Nucleus accumbens (tissue), 56 donors: ENCODE data around the gene RAB20.

ENCODE experiments used
- DNase-seq, 56 donors: peaks; one replicate each; lab custom pipeline; 2025; lab: John Stamatoyannopoulos, UW

RAB20 gene

DNA sequence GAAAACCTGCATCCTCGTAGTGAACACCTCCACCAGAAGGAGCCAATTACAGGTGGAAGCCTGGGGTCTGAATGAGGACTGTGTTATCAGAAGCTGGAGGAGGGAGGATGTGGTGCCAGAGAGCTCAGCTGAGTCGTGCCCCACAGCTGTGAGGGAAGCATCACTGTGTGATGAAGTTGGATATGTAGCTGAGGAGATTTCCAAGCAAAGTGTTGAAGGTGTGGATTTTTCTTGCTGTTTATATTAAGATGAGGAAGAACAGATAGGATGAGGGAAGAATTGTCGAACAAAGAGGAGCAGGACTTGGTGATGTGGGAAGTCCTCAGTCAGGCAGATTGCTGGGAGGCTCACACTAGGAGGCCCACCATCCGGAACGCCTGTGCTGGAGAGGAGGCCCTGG lies 4.4 kb downstream of the RAB20 start:
- no peak for DNase-seq

GRCh38 chr13:110556224-110556606 lies 5.3 kb downstream of the RAB20 start:
- DNase-seq, result no peak

GRCh38 chr13:110555601-110556223 lies 5.8 kb downstream of the RAB20 start:
- no peak for DNase-seq

GRCh38 chr13:110554946-110555345 lies 6.6 kb downstream of the RAB20 start:
- no peak for DNase-seq

DNA sequence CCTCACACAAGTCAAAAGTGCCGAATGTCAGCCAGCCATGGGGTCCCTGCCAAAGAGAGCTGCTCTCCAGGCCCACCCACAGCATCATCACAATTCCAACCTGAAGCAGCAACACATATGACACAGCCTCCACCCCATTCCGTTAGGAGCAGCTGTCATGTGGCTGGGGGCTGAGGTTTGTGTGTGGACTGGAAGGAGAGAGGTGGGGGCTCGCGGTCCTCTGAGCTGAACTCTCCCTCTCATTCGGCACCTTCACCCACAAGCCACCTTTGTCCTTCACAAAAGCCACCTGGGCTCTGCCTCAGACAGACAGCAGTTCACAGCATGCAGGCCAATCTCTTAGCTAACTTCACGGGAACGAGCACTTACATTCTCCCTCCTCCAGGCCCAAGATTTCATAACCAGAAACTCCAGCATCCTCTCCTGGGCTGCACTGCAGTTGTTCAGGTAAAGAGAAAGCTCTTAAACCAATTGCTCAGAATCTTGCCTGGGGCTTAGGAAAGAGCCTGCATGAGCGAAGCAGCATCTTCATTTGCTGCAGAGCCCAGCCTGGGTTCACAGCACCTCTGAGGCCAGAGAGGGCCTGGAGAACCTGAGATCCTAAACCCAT lies 7.2 kb downstream of the RAB20 start:
- DNase-seq, result no peak

- DNase-seq, result no peak
These were observed 8.1 kb downstream of the RAB20 start for GRCh38 chr13:110553417-110553816.

DNA sequence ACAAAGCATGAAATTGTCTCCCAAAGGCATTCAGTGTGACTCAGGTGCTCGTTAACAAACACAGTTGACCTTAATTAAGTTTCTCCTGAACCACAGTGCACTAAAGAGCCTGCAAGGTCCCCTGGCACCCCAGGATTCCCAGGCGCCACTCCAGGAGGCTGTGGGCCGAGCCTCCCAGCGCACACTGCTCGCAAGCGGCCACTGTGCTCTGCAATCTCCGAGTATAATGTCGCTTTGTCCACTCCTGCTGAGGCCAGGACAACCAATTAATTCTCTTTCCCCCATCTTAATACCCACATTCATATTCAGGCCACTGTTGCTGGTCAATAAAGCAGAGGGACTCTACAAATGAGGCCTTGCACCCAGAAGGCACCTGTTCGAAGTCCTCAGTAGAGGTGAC lies 8.8 kb downstream of the RAB20 start:
- peak in 1 of 56 donors; percentile 16 for DNase-seq

DNA sequence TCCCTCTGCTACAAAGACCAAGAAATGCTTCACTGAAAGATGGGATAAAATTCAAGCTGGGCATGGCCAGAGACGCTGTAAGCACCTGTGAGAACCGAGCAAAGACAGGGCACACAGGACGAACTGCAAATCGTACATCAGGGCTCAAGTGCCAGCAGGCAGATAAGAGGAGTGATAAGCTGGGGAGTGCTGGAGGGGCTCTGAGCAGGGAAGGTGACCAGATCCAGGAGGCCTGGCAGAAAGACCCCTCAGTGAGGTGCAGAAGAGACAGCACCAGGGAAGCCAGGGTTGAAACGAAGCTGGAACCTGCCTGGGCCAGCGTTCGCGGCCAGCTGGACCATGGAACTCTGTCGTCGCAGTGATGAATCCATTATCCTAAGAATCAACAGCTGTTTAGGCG lies 10.2 kb downstream of the RAB20 start:
- DNase-seq, result no peak

GRCh38 chr13:110549795-110550160 lies 11.7 kb downstream of the RAB20 start:
- no peak for DNase-seq

DNA sequence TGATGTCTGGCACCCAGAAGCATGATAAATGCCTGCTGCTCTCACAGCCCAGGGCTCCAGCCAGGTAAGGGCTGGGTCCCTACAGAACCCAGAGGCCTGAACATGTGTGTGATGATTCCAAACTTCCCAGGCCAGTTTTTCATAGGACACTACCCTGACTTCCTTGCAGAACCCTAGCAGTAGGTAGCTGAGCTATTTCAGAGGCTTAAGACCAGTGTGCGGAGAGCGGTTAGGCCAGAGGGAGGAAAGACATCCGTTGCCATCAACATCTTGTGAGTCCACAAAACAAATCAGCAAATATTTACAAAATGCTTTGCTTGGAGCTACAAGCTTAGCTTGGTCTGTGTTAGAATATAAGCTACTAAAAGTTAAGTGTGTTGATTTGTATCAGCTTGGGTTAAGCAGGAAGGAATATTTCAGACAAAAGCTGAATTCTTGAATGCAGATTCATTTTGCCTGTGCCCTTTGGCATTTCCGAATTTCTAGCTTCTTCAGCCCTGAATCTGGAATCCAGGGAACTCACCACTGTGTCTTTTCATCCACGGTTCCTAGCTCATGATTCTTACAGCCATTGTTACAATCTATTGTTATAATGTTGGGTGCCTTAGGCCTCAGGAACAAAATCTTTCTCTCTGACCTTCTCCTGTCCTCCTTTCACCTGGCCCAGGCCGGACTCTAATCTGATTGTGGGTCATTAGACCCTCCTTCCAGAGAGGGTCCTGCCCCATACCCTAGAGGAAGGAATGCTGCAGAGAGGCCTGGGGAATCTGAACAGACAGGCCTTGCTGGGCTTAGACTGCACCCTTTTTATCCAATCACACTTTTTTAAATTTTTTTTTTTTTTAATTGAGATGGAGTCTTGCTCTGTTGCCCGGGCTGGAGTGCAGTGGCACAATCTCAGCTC lies 12.4 kb downstream of the RAB20 start:
- DNase-seq, result no peak

- DNase-seq, result peak in 2 of 56 donors; percentile 3 to 12
These were observed 14.6 kb downstream of the RAB20 start for GRCh38 chr13:110546926-110547325.

GRCh38 chr13:110546378-110546777 lies 15.1 kb downstream of the RAB20 start:
- no peak for DNase-seq

DNA sequence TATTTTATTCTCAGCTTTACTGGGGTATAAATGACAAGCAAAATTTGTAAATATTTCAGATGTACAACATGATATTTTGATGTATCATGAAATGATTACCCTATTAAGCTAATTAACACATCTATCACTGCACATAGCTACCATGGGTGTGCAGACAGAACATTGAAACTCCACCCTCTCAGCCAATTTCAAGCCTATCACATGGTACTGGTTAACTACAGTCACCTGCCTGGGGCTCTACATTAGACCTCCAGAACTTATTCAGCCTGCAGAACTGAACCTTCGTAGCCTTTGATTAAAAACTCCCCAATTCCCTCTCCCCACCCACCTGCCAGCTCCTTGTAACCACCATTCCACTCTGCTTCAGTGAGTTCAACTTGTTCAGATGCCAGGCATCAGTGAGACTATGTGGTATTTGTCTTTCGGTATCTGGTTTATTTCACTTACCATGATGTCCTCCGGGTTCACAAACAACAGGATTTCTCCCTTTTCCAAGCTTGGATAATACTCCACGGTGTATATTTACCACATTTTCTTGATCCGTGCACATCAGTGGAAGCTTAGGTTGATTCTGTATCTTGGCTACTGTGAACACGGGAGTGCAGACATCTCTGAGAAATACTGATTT lies 19.2 kb downstream of the RAB20 start:
- DNase-seq, result no peak

- DNase-seq, result no peak
These were observed 20.0 kb downstream of the RAB20 start for GRCh38 chr13:110541526-110541920.

DNA sequence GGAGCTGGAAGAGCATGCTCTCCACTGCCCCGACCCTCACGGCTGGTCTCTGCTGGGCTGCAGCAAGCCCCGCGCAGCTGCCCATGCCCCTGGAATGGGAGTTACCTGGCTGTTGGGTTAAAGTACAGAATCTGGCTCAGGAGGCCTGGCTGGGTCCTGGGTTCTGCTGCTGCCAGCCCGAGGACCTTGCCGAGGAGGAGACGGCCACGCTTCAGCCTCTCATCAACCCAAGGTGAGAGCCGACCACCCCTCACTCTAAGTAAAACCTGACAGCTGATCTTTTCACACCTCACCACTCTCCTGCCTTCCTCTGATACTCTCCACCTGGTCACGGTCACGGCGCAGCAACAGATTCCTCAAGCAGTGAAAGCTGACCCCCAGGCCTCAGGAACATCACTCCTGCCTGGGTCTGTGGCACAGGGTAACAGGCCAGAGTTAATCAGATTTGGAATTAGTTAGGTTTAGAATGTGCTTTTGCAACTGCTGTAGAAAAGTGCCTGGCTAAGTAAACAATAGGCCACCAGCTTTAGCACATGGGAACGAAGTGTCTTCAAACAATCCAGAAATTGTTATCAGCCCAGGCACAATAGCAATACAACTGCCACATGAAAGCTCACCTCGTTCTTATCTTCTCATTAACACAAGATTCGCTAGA lies 20.5 kb downstream of the RAB20 start:
- no peak for DNase-seq

- DNase-seq, result no peak
These were observed 21.6 kb downstream of the RAB20 start for GRCh38 chr13:110539894-110540293.

- DNase-seq, result no peak
These were observed 22.9 kb downstream of the RAB20 start for GRCh38 chr13:110538632-110539031.

DNA sequence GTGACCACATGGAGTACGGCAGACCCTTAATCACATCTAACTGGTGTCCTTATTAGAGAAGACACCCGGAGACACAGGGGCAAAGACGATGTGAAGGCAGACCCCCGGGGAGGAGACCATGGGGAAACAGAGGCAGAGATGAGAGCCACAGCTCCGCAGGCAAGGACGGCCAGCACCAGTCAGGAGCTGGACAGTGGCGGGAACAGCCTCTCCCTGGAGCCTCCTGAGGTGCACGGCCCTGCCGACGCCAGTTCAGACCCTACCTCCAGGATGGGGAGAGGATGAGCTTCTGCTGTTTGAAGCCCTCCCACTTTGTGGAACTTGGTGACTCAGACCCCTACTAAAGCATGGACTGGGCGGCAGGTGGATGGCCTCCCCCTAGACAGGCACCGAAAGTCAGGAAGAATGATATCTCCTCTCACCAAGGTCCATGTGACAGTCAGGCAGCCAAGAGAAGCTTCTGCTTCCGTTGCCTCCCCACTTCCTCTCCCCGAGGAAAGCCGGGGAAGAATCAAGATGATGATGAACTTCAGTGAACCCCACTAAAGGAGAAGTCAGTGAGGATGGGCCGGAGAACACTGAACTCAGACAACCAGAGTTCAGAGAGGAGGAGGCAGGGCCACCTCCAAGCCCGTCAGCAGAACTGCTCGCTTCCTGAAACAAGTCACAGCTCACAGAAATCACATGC lies 25.4 kb downstream of the RAB20 start:
- DNase-seq, result peak in 23 of 56 donors; percentile 12 to 57 (median 31)

DNA sequence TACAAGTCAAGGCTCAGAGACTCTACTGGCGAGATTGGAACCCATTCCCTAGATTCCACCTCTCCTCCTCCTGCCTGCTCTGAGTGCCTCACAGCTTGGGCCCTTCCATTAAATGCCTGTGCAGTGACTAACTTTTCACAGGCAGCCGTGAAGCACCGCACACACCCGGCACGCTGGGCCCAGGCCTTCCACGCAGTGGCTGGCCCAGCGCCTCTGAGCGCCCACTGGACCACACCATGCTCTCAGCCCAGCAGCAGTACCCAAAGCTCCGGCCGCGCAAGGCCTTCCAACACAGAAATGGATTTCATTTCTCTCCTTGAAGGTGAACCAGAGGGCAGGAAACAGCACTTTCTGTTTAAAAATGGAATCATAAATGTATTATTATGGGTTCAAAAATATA lies 26.0 kb downstream of the RAB20 start:
- no peak for DNase-seq
